ENCODE results near the gene TXNIP. TPM values are rescaled to one million over a fixed set of nuclear protein-coding genes. Genes with fewer than 3 reads are reported as not detected.

The TXNIP gene
- total and polyA plus RNA-seq, 2 of the 4 experiments (the other 2 are of a cell fraction): 36.4 to 77.2 TPM

GRCh38 chr1:146035048-146035423, 38.7 kb upstream of the TXNIP start:
- intact Hi-C loops (cut with micrococcal nuclease) (loop anchor here (2.0 kb wide), 1 partner anchor 38 kb away; the partner anchor contains the start of gene TXNIP), in situ Hi-C loops (cut with MboI; ENCODE audit: low sequenced_read_pairs) (no loop called here), dilution Hi-C loops (cut with HindIII; ENCODE audit: low sequenced_read_pairs, unreplicated experiment) (no loop called here)
- Histone ChIP-seq H3K18ac (ENCODE audit: low read depth, low read length) (no peak overlapping the region), H3K4me3 (ENCODE audit: insufficient read depth, low read depth, low read length) (peak overlapping the region; percentile 18), H3K4ac (ENCODE audit: low read depth, low read length) (peak overlapping the region; percentile 3; the same call in 1 of the 2 replicates), H3K27me3 (ENCODE audit: control insufficient read depth, insufficient read depth, low read length) (no peaks in the 10 kb centered on the region), H3K27ac (ENCODE audit: insufficient read depth, low read length) (no peak overlapping the region), H2AK5ac (ENCODE audit: low read depth, low read length) (no peak overlapping the region), H2BK20ac (ENCODE audit: low read depth, low read length) (peak overlapping the region; percentile 20; the same call in 1 of the 2 replicates), H2AFZ (replicated peaks; ENCODE audit: low read length, poor library complexity) (peak overlapping the region; percentile 82), H4K20me1 (ENCODE audit: insufficient read depth, low read length) (peaks cover 6% of the 10 kb centered on the region; the same call in 1 of the 2 replicates), H3K36me3 (ENCODE audit: control insufficient read depth, insufficient read depth, low read length) (no peaks in the 10 kb centered on the region), H3K9ac (ENCODE audit: low read depth, low read length) (no peak overlapping the region), H2BK15ac (ENCODE audit: low read depth, low read length) (no peak overlapping the region), H2BK5ac (ENCODE audit: low read depth, low read length, poor library complexity, severe bottlenecking) (no peak overlapping the region), H3K14ac (replicated peaks; ENCODE audit: low read depth, low read length) (peak overlapping the region; percentile 6; the same call in 1 of the 2 replicates), H3K9me1 (ENCODE audit: insufficient read depth, low read length) (peaks cover 3% of the 10 kb centered on the region; the same call in 1 of the 2 replicates), H4K5ac (ENCODE audit: low read depth, low read length) (no peak overlapping the region), H2BK120ac (ENCODE audit: low read depth, low read length) (0 out of 2 replicates have a peak overlapping the region, but pooled peaks have one; percentile 5), H3K79me1 (ENCODE audit: low read depth in 1 of 2, low read length in 2 of 2) (no peaks in the 10 kb centered on the region), H4K8ac (ENCODE audit: low read depth in 2 of 2, low read length in 2 of 2) (peak overlapping the region in 1 of 2 experiments; percentile 81; a peak in 2 of 4 replicates), H2AK9ac (replicated peaks; ENCODE audit: low read depth, low read length, poor library complexity) (no peak overlapping the region), H4K91ac (ENCODE audit: insufficient read depth, low read depth, low read length) (no peak overlapping the region; the same call in 1 of the 2 replicates), H3K4me2 (ENCODE audit: low read depth, low read length) (peak overlapping the region; percentile 25), H3K9me3 (ENCODE audit: control insufficient read depth, insufficient read depth, low read length) (no peaks in the 10 kb centered on the region), H3K4me1 (ENCODE audit: control insufficient read depth, insufficient read depth, low read length) (no peaks in the 10 kb centered on the region), H3K23ac (ENCODE audit: low read depth, low read length) (peak overlapping the region; percentile 28; the same call in 1 of the 2 replicates), H3K56ac (ENCODE audit: extremely low read depth, insufficient read depth, low read length) (peak overlapping the region; percentile 19; the same call in 1 of the 2 replicates)
- no peak for ATAC-seq (ENCODE audit: low read depth)
- ChIA-PET POLR2A (ENCODE audit: unreplicated experiment) (interaction anchor here (1.0 kb wide), 1 partner anchor 18 kb away, joined by 4 read pairs; no protein-coding TSS in a partner anchor), CTCF (no interaction called here)
- no TSS peak for BruUV-seq (replicated peaks)
- no CpG with 5 or more reads among the region's 6 CpGs for WGBS, 2 experiments (ENCODE audit: extremely low coverage in 2 of 2, insufficient read length in 1 of 2)
- DNase-seq: no peak
- TF ChIP-seq BHLHE40 (IDR thresholded peaks at IDR 0.05; ENCODE audit: low read depth, low read length): no peak
- no peak for TF ChIP-seq POLR2A (IDR thresholded peaks at IDR 0.05; ENCODE audit: low read depth, low read length)
- no peak for TF ChIP-seq RCOR1 (IDR thresholded peaks at IDR 0.05; ENCODE audit: insufficient replicate concordance, low read length)
- TF ChIP-seq USF2 (IDR thresholded peaks at IDR 0.05; ENCODE audit: low read depth, low read length): peak; percentile 30; the same call in 1 of the 2 replicates
